RKO (cell line): ENCODE measurements around the gene TMEM187.

Experiments used
- DNase-seq: peaks from one replicate; pipeline ENCODE4 v3.0.0-alpha.2; 2016; ENCODE audit warnings: low spot score

TMEM187 gene

GRCh38 chrX:153954558-153955227 lies 17.9 kb upstream of the TMEM187 start:
- DNase-seq: no peak

GRCh38 chrX:153955228-153955732 lies 17.3 kb upstream of the TMEM187 start:
- no peak for DNase-seq

- DNase-seq: no peak
These were observed 16.3 kb upstream of the TMEM187 start for GRCh38 chrX:153956044-153956907.

GRCh38 chrX:153957224-153957623 lies 15.3 kb upstream of the TMEM187 start:
- DNase-seq: no peak

- no peak for DNase-seq
These were observed 13.9 kb upstream of the TMEM187 start for GRCh38 chrX:153958605-153959004.

GRCh38 chrX:153959649-153960048 lies 12.9 kb upstream of the TMEM187 start:
- no peak for DNase-seq

GRCh38 chrX:153960077-153960476 lies 12.5 kb upstream of the TMEM187 start:
- DNase-seq: no peak

GRCh38 chrX:153960786-153961185 lies 11.8 kb upstream of the TMEM187 start:
- DNase-seq: no peak

GRCh38 chrX:153961292-153961691 lies 11.3 kb upstream of the TMEM187 start:
- DNase-seq: no peak

GRCh38 chrX:153963546-153963945 lies 9.0 kb upstream of the TMEM187 start:
- DNase-seq: no peak

- no peak for DNase-seq
These were observed 8.4 kb upstream of the TMEM187 start for GRCh38 chrX:153964105-153964504.

- DNase-seq: no peak
These were observed 7.1 kb upstream of the TMEM187 start for GRCh38 chrX:153965406-153965805.

GRCh38 chrX:153966283-153966688 lies 6.3 kb upstream of the TMEM187 start:
- no peak for DNase-seq

GRCh38 chrX:153966841-153967535 lies 5.6 kb upstream of the TMEM187 start:
- peak; percentile 30 for DNase-seq

GRCh38 chrX:153967536-153968224 lies 4.9 kb upstream of the TMEM187 start:
- DNase-seq: no peak

- DNase-seq: no peak
These were observed 4.3 kb upstream of the TMEM187 start for GRCh38 chrX:153968255-153968654.

GRCh38 chrX:153968754-153969124 lies 3.8 kb upstream of the TMEM187 start:
- no peak for DNase-seq

GRCh38 chrX:153969125-153969903 lies 3.2 kb upstream of the TMEM187 start:
- DNase-seq: peak; percentile 30

GRCh38 chrX:153969904-153970356 lies 2.6 kb upstream of the TMEM187 start:
- DNase-seq: peak; percentile 56

- peak; percentile 59 for DNase-seq
These were observed 2.0 kb upstream of the TMEM187 start for GRCh38 chrX:153970357-153971123.

GRCh38 chrX:153971124-153971449 lies 1.5 kb upstream of the TMEM187 start:
- DNase-seq: peak; percentile 87
